Measurements from ENCODE around the gene DPH1.
A peak's percentile ranks its signal among the peaks of the same experiment; 100 is the strongest.
"Not testable (repeated sequence)": the region's sequence is repeated elsewhere in the genome, so short reads cannot be mapped to it uniquely, and the experiment has no call there.

Gene DPH1
- total RNA-seq: 36.2 to 45.1 (median 38.4) reads per million in 9 experiments

DNA sequence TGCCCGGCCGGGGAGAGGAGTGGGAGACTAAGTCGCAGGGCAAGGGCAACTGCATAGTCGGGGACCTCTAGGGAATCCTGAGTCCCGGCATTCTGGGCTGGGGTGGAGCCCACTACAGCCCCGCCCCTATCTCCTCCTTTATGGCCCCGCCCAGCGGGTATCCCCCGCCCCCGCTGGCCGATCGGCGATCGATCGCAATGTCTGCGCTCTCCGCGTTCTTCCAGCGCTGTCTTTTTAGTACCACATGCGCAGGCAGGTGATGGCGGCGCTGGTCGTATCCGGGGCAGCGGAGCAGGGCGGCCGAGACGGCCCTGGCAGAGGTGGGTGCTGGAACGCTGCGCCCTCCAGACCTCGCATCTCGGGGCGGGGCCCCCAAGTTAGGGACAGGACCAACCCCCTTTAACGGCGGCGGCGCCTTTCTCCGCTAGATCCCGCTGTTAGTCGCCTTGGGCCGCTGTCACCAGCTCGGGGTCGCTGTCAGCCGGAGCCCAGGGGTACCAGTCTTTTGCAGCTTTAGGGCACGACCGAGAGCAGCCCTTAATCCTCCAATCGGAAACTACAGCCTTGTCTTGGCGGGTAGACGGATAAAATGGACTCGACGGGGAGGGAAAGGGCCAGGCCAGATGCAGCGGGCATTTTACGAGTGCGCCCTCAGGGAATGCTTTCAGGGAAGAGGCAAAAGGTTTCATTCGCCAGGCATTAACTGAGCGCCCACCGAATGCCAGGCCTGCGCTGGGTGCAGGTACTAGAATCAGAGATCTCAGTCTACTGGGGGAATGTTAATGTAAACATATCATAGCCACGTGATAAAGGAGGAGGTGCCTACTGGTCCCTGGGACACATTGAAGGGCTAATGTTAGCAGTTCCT is at the start of gene DPH1:
DPH1 (plus strand) TSS at position 243 of the 868 bp plus-strand sequence; CDS start at position 260, 17 bp downstream.
- DNase-seq (peak; percentile 79 to 84 (median 80)), ATAC-seq (replicated peaks) (peak; percentile 83)
- H3K27ac Mint-ChIP-seq: peak within 1 kb of the TSS; percentile 85 to 90
- H3K36me3 Mint-ChIP-seq (ENCODE audit: insufficient read depth): peaks cover 10% of the 10 kb centered on the region
- H3K9me3 Mint-ChIP-seq: no peaks in the 10 kb centered on the region
- peaks cover 14 to 39% of the 10 kb centered on the region in 2 donors for H3K27me3 Mint-ChIP-seq
- peak within 1 kb of the TSS; percentile 90 to 93 for H3K4me3 Mint-ChIP-seq
- peaks cover 21 to 26% of the 10 kb centered on the region in 2 donors for H3K4me1 Mint-ChIP-seq (ENCODE audit: low read depth in 2 of 2)

DNA sequence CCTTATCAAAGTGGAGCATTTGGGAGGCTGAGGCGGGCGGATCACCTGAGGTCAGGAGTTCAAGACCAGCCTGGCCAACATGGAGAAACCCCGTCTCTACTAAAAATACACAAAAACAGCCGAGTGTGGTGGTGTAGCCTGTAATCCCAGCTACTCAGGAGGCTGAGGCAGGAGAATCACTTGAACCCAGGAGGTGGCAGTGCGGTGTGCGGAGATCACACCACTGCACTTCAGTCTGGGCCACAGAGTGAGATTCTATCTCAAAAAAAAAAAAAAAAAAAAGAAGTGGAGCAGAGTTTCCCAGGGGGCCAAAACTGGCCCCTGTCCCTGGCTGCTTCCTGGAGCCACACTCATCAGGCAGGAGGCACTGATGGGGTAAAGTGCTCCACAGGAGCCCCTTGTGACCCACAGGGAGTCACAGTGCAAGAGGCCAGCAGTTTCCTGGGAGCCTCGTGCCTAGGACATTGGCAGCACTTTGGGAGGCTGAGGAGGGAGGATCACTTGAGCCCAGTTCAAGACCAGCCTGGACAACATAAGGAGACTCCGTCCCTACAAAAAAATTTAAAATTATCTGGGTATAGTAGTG is 49.2 kb upstream of the DPH1 start:
- H3K27me3 Mint-ChIP-seq: peaks cover 23 to 30% of the 10 kb centered on the region in 2 donors

DNA sequence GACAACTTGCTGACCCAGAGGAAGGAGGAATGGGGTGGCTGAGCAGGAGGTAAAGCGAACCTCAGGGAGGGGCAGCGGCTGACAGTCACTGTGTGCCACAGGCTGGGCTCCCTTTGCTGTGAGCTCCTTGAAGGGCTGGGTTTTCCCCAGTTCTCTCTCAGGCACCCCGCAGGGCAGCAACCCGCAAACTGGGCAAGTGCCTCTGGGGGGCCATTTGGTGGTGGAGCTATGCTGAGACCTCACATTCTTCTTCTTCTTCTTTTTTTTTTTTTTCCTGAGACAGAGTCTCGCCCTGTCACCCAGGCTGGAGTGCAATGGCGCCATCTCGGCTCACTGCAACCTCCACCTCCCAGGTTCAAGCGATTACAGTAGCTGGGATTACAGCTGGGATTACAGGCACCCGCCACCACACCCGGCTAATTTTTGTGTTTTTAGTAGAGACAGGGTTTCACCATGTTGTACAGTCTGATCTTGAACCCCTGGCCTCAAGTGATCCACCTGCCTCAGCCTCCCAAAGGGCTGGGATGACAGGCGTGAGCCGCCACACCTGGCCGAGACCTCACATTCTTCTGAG is 47.1 kb upstream of the DPH1 start:
- peaks cover 18 to 21% of the 10 kb centered on the region in 2 donors for H3K27me3 Mint-ChIP-seq
- not testable (repeated sequence) for DNase-seq; H3K4me1 Mint-ChIP-seq (ENCODE audit: low read depth in 2 of 2); H3K27ac Mint-ChIP-seq; H3K36me3 Mint-ChIP-seq (ENCODE audit: insufficient read depth); H3K9me3 Mint-ChIP-seq; H3K4me3 Mint-ChIP-seq; ATAC-seq (replicated peaks)

More for the DNA sequence above, 49.2 kb upstream of the DPH1 start:
- no peak overlapping the region for H3K4me3 Mint-ChIP-seq
- H3K36me3 Mint-ChIP-seq (ENCODE audit: insufficient read depth): no peaks in the 10 kb centered on the region
- no peak for ATAC-seq (replicated peaks)
- H3K9me3 Mint-ChIP-seq: no peaks in the 10 kb centered on the region
- H3K27ac Mint-ChIP-seq: no peak overlapping the region
- DNase-seq: no peak
- no peaks in the 10 kb centered on the region for H3K4me1 Mint-ChIP-seq (ENCODE audit: low read depth in 2 of 2)

DNA sequence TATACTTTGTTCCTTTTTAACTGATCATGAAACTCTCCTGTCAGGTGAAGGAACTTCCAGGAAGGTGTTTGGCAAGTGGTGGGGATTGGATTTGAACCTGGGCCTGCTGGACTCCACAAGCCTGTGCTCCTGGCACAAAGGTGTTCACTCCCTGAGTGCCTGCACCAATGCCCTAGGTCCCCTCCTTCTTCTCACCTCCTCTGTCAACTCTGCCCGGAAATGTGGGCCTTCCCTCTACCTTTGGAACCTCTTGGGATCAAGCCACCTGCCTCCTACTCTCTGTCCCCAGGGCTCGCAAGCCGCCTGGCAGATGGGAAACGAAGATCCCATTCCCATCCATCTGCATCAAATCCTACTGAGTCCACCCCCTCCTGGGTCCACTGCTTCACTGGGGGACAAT is 44.9 kb upstream of the DPH1 start:
- peaks cover 19 to 26% of the 10 kb centered on the region in 2 donors for H3K27me3 Mint-ChIP-seq
- no peaks in the 10 kb centered on the region for H3K4me1 Mint-ChIP-seq (ENCODE audit: low read depth in 2 of 2)
- no peak overlapping the region for H3K27ac Mint-ChIP-seq

DNA sequence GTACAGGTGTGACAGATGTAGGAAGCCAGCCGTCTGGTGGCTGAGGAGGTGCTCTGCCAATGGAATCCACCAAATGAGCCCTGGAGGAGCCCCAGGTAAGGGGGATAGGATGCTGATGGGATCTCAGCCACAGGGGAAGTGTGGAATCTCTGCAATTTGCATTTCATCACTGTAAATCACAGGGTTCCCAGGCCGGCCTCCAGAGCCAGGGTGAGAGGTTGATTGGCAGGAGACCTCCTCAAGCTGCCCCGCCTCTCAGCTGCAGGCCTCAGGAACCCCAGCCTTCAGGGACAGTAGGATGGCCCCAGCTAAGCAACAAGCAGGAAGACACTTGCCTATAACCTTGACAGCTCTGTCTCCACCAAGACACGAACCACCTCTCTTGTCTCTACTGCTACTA is 44.3 kb upstream of the DPH1 start:
- Mint-ChIP-seq H3K4me3 (no peak overlapping the region), H3K27ac (no peak overlapping the region), H3K4me1 (ENCODE audit: low read depth in 2 of 2) (no peaks in the 10 kb centered on the region), H3K27me3 (peaks cover 23 to 29% of the 10 kb centered on the region in 2 donors), H3K36me3 (ENCODE audit: insufficient read depth) (no peaks in the 10 kb centered on the region), H3K9me3 (no peaks in the 10 kb centered on the region)
- DNase-seq (no peak), ATAC-seq (replicated peaks) (no peak)

More for the DNA sequence above, 44.9 kb upstream of the DPH1 start:
- ATAC-seq (replicated peaks): no peak
- no peak for DNase-seq
- Mint-ChIP-seq H3K4me3 (no peak overlapping the region), H3K9me3 (no peaks in the 10 kb centered on the region), H3K36me3 (ENCODE audit: insufficient read depth) (no peaks in the 10 kb centered on the region)

DNA sequence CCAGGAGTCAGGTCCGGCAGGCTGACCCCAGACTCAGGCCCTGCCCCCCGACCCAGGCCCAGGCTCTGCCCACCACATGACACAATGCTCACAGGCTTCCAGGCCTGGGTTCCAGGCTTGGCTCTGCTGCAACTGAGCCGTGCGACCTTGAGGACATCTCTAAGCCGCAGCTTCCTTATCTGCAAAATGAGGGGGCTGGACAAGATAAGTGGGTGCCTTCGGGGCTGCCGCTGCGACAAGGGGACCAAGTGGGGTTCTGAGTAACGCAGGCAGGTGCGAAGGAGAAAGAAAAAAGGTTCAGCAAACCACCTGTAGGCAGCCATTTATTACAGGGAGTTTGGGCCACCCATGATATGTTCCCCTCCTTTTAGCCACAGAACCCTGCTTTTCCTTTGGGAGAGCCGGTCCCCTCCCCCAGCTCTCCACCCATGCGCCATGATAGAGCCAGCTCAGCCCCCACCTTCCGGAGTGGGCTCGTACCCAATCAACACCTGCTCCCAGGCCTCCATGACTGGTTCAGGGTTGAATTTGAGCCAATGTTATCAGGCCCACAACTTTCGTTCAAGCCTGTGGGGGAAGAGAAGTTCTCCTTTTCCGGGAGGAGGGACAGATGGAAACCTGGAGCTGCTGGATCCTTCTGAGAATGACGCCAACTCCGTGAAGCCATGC is 43.0 kb upstream of the DPH1 start:
- H3K36me3 Mint-ChIP-seq (ENCODE audit: insufficient read depth): peaks cover 1% of the 10 kb centered on the region
- no peaks in the 10 kb centered on the region for H3K9me3 Mint-ChIP-seq
- no peak overlapping the region for H3K27ac Mint-ChIP-seq
- H3K4me3 Mint-ChIP-seq: no peak overlapping the region
- ATAC-seq (replicated peaks) (no peak), DNase-seq (no peak)
- peaks cover 30% of the 10 kb centered on the region in 2 donors for H3K27me3 Mint-ChIP-seq
- H3K4me1 Mint-ChIP-seq (ENCODE audit: low read depth in 2 of 2): no peaks in the 10 kb centered on the region

DNA sequence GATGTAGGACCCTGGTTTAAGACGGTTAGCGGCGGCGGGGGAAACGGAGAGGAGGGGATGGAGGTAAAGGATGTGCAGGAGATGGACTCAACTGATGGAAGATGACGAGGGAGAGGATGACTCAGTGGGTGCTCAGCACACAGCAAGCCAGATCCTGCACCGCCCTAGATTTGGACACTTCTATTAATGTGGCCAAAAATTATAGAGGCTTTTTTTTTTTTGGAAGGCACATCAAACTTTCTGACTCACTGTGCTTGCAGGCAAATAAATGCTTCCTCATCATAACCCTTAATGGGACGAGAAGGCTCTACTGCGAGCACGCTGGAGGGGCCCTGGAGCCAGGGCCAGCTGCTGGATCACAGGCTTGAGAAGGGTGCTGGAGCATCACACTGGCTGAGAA is 40.8 kb upstream of the DPH1 start:
- no peaks in the 10 kb centered on the region for H3K9me3 Mint-ChIP-seq
- no peaks in the 10 kb centered on the region for H3K4me1 Mint-ChIP-seq (ENCODE audit: low read depth in 2 of 2)
- DNase-seq (no peak), ATAC-seq (replicated peaks) (no peak)
- peaks cover 26 to 30% of the 10 kb centered on the region in 2 donors for H3K27me3 Mint-ChIP-seq
- no peak overlapping the region for H3K4me3 Mint-ChIP-seq
- no peak overlapping the region for H3K27ac Mint-ChIP-seq
- peaks cover 4% of the 10 kb centered on the region for H3K36me3 Mint-ChIP-seq (ENCODE audit: insufficient read depth)

DNA sequence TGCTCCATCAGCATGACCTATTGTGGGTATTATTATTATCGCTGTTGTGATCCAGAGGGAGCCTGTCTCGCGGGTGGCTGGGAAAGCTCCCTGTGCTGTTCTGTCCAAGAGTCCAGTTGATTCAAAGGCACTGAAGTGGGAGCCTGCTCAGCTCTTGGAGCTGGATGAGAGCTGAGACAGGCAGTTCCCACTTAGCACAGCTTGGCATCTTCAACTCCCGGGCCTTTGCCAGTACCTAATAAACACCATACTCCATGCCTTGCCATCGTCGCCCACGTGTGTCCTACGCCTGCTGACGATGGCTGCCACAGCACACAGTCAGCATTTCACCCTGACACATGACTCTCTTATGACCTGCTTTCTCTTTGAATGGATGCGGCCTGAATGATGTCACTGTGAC is 37.4 kb upstream of the DPH1 start:
- no peak for ATAC-seq (replicated peaks)
- Mint-ChIP-seq H3K27ac (no peak overlapping the region), H3K4me3 (no peak overlapping the region), H3K9me3 (no peaks in the 10 kb centered on the region), H3K36me3 (ENCODE audit: insufficient read depth) (peaks cover 4% of the 10 kb centered on the region), H3K4me1 (ENCODE audit: low read depth in 2 of 2) (no peaks in the 10 kb centered on the region), H3K27me3 (peaks cover 53 to 56% of the 10 kb centered on the region in 2 donors)
- no peak for DNase-seq

DNA sequence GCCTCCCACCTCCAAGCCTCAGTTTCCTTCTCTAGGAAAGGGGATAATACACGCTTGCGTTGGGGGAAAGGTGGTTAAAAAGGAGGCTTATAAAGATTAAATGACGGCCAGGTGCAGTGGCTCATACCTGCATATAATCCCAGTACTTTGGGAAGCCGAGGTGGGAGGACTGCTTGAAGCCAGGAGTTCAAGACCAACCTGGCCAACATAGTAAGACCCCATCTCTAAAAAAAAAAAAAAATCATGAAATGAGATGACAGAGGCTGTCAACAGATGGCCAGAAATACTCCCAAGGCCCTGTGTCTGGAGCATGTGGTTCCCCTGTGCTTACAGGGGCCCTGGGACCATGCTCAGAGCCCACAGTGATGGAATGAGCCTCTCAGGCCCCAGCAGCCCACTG is 35.2 kb upstream of the DPH1 start:
- Mint-ChIP-seq H3K4me3 (no peak overlapping the region), H3K4me1 (ENCODE audit: low read depth in 2 of 2) (no peaks in the 10 kb centered on the region), H3K36me3 (ENCODE audit: insufficient read depth) (peaks cover 9% of the 10 kb centered on the region), H3K9me3 (no peaks in the 10 kb centered on the region), H3K27ac (peak overlapping the region; percentile 15 to 49), H3K27me3 (peaks cover 53 to 61% of the 10 kb centered on the region in 2 donors)
- no peak for DNase-seq
- no peak for ATAC-seq (replicated peaks)

DNA sequence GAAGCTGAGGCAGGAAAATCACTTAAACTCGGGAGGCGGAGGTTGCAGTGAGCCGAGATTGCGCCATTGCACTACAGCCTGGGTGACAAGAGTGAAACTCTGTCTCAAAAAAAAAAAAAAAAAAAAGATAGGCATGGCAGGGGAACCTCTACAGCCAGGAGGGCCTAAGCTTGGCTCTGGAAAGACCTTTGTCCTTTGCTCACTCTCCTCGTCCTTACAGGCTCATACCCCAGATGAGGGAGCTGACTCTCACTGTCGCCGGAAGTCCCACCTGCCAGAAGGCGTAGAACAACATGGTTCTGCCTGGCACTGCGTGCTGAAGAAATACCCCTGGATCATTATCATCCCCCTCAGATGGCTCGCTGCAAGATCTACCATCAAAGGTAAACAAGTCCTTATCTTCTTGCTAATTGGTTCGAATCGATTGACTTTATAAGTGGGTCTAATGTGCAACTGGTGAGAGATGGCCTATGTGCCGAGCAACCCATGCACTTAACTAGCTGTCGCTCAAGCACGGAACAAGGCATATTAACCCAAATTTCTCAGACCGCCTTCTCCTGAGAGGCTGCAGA is 34.5 kb upstream of the DPH1 start:
- H3K27me3 Mint-ChIP-seq: peaks cover 59 to 67% of the 10 kb centered on the region in 2 donors
- no peak overlapping the region for H3K4me3 Mint-ChIP-seq
- peak overlapping the region in 1 of 2 donors; percentile 15 for H3K27ac Mint-ChIP-seq
- H3K36me3 Mint-ChIP-seq (ENCODE audit: insufficient read depth): peaks cover 10% of the 10 kb centered on the region
- H3K9me3 Mint-ChIP-seq: no peaks in the 10 kb centered on the region
- ATAC-seq (replicated peaks): no peak
- DNase-seq: no peak
- H3K4me1 Mint-ChIP-seq (ENCODE audit: low read depth in 2 of 2): no peaks in the 10 kb centered on the region

DNA sequence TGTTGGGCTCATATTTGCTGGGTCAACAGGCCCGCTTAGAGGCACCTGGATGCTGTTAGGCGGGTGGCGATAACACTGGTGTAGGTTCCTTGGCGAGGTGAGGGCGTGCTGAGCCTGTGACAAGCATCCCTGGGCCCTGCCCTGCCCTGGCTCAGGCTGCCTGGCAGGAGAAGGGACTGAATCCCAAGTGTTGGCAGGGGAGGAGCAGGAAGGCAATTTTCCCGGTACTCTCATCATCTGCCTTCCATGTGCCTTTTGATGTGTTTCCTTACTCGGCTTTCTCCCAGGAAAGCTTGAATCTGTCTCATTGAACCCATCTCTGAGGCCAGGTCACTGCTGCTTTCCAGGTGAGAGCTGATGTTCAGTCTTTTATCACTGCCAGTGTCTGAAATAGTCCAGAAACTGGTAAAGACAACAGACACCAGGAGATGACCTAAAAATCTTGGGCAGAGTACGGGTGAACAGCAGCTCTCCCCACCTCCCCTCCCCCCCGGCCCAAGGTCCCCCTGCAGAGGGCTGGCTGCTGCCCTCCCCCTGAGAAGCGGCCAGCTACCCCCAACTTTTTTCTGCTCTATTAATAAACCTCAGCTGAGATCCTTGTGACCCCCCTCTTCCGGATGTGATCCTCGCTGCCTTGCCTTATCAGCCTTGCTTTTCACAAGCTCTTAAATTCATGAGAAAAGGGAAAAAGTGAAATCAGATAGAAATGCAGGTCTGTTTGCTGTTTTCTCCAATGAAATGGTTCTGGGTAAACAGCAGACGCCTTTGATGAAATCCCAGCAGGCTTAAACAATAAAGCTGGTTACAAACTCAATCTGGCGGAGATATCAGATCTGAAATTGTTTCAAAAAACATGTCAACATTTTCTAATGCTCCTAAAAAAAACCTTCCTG is 33.8 kb upstream of the DPH1 start:
- Mint-ChIP-seq H3K36me3 (ENCODE audit: insufficient read depth) (peaks cover 10% of the 10 kb centered on the region), H3K27ac (no peak overlapping the region), H3K9me3 (no peaks in the 10 kb centered on the region), H3K4me1 (ENCODE audit: low read depth in 2 of 2) (no peaks in the 10 kb centered on the region), H3K4me3 (no peak overlapping the region), H3K27me3 (peaks cover 56 to 65% of the 10 kb centered on the region in 2 donors)
- no peak for DNase-seq
- no peak for ATAC-seq (replicated peaks)

DNA sequence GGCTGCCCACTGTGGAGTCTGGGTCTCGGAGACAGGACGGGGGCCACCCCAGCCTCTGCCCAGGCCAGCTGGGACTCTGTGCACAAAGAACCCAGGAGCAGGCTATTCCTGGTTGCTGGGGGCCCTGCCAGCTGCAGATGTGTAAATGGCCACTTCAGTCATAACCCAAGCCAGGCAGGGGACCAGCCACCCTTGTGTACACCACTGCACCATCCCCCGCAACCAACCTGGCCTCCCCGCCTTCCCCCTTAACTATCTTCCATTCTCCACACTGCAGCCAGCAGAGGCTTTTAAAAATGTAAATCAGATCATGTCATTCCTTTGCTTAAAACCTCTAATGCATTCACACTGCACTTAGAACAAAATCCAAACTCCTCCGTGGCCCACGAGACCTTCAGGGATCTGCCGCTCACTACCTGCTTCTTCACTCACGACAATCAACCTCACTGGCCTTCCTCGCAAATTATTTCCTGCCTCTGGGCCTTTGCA is 33.1 kb upstream of the DPH1 start:
- ATAC-seq (replicated peaks): no peak
- no peaks in the 10 kb centered on the region for H3K9me3 Mint-ChIP-seq
- peaks cover 9% of the 10 kb centered on the region for H3K36me3 Mint-ChIP-seq (ENCODE audit: insufficient read depth)
- H3K4me3 Mint-ChIP-seq: no peak overlapping the region
- no peak for DNase-seq
- no peak overlapping the region for H3K27ac Mint-ChIP-seq
- peaks cover 54 to 58% of the 10 kb centered on the region in 2 donors for H3K27me3 Mint-ChIP-seq
- no peaks in the 10 kb centered on the region for H3K4me1 Mint-ChIP-seq (ENCODE audit: low read depth in 2 of 2)

Data from effector memory CD8-positive, alpha-beta T cell (primary cell).